Endothelial cell of umbilical vein (primary cell): ENCODE results near the gene THSD4. TPM values are rescaled to one million over a fixed set of nuclear protein-coding genes. Genes with fewer than 3 reads are reported as not detected.

Experiments used
- BruUV-seq: library from RNA; stranded (reverse); fragments of 400-500 nt; replicated peaks from 2 replicates; lab custom pipeline; 2021; lab: Mats Ljungman, UMichigan
- CTCF ChIA-PET: fragments of 300-600, 350-600 bp; sonication (Branson Sonifier 250); formaldehyde crosslinking; loops from one replicate; lab custom pipeline; 2021; ENCODE audit warnings: antibody characterized with exemption, inconsistent platforms; lab: Charles Lee
- POLR2A ChIA-PET: fragments of 300-600, 350-600 bp; sonication (Branson Sonifier 250); formaldehyde crosslinking; loops from one replicate; lab custom pipeline; 2021; ENCODE audit warnings: antibody characterized with exemption, inconsistent platforms; lab: Charles Lee
- DNase-seq: peaks from one replicate; pipeline ENCODE4 v3.0.0-alpha.2; 2011; ENCODE audit warnings: low read depth, low spot score
- FAIRE-seq: peaks from 2 replicates; lab custom pipeline; 2011; peaks lifted over from hg19 to GRCh38; lab: Jason Lieb, UNC
- H2AFZ ChIP-seq: 2 replicates; pipeline ENCODE4 v1.6.0; 2012; ENCODE audit warnings: low read depth, low read length, control low read depth, inconsistent platforms
- H3K27ac ChIP-seq: 2 replicates; pipeline ENCODE4 v1.5.1; 2011; ENCODE audit warnings: low read depth, mild to moderate bottlenecking, control low read depth, low read length, moderate library complexity; ENCODE audit not compliant: insufficient read depth
- H3K27me3 ChIP-seq, 2 experiments: 2 replicates each; pipeline versions ENCODE4 v1.6.0 to v1.6.1; 2011; ENCODE audit warnings: low read length in 2 of 2, mixed read lengths in 1 of 2; ENCODE audit not compliant: control insufficient read depth in 2 of 2, insufficient read depth in 2 of 2
- H3K36me3 ChIP-seq, 2 experiments: 2 replicates in 1 of 2; 3 replicates in 1 of 2; pipeline ENCODE4 v1.5.1; 2011; ENCODE audit warnings: low read length in 2 of 2, mild to moderate bottlenecking in 1 of 2, moderate library complexity in 1 of 2; ENCODE audit not compliant: control insufficient read depth in 2 of 2, insufficient read depth in 2 of 2; ENCODE audit errors: extremely low read depth in 1 of 2
- H3K4me1 ChIP-seq: 3 replicates; pipeline ENCODE4 v1.5.1; 2011; ENCODE audit warnings: mild to moderate bottlenecking, low read length; ENCODE audit not compliant: control insufficient read depth, insufficient read depth; ENCODE audit errors: extremely low read depth
- H3K4me2 ChIP-seq: 2 replicates; pipeline ENCODE4 v1.6.1; 2011; ENCODE audit warnings: low read length, control low read depth, mixed read lengths; ENCODE audit not compliant: insufficient read depth
- H3K4me3 ChIP-seq, 3 experiments: fragments of 200-600 bp in 1 of 3; sonication (generic), shearing (Covaris generic) in 1 of 3; replicated peaks in 1 of 3; 2 replicates each; pipeline ENCODE4 v1.5.1; 2011 to 2016; ENCODE audit warnings: control low read depth in 3 of 3, low read length in 3 of 3, mild to moderate bottlenecking in 2 of 3, inconsistent platforms in 1 of 3, low read depth in 1 of 3, moderate library complexity in 1 of 3; ENCODE audit not compliant: insufficient read depth in 1 of 3
- H3K79me2 ChIP-seq: 2 replicates; pipeline ENCODE4 v1.6.0; 2012; ENCODE audit warnings: low read length, inconsistent platforms; ENCODE audit not compliant: control insufficient read depth, insufficient read depth
- H3K9ac ChIP-seq: replicated peaks from 2 replicates; pipeline ENCODE3; 2011; ENCODE audit warnings: low read length, control low read depth; ENCODE audit not compliant: insufficient read depth; ENCODE audit errors: extremely low read depth
- H3K9me1 ChIP-seq: replicated peaks from 3 replicates; pipeline ENCODE4 v1.6.0; 2011; ENCODE audit warnings: mild to moderate bottlenecking, low read length; ENCODE audit not compliant: control insufficient read depth, insufficient read depth; ENCODE audit errors: extremely low read depth
- H3K9me3 ChIP-seq: replicated peaks from 2 replicates; pipeline ENCODE4 v1.5.1; 2012; ENCODE audit warnings: low read length, inconsistent platforms; ENCODE audit not compliant: control insufficient read depth, insufficient read depth
- H4K20me1 ChIP-seq: replicated peaks from 2 replicates; pipeline ENCODE3; 2011; ENCODE audit warnings: mild to moderate bottlenecking, low read length; ENCODE audit not compliant: control insufficient read depth, insufficient read depth; ENCODE audit errors: extremely low read depth
- EZH2 ChIP-seq: IDR thresholded peaks from 2 replicates; pipeline ENCODE4 v1.6.1; 2012; ENCODE audit warnings: borderline replicate concordance, low read depth, mild to moderate bottlenecking, moderate library complexity, low read length, inconsistent platforms; ENCODE audit not compliant: severe bottlenecking
- FOS ChIP-seq: IDR thresholded peaks from 2 replicates; pipeline ENCODE4 v1.6.1; 2011; ENCODE audit warnings: mild to moderate bottlenecking, low read length, moderate library complexity, borderline replicate concordance; ENCODE audit not compliant: insufficient read depth
- GATA2 ChIP-seq: IDR thresholded peaks from 2 replicates; pipeline ENCODE4 v1.7.0; 2011; ENCODE audit warnings: low read depth, mild to moderate bottlenecking, moderate library complexity, mixed read lengths, low read length; ENCODE audit not compliant: insufficient read length, insufficient read depth
- JUN ChIP-seq: IDR thresholded peaks from 2 replicates; pipeline ENCODE4 v1.6.1; 2011; ENCODE audit warnings: borderline replicate concordance, low read depth; ENCODE audit not compliant: insufficient read length, insufficient read depth
- MYC ChIP-seq: IDR thresholded peaks from one replicate; pipeline ENCODE4 v1.6.1; 2011; ENCODE audit warnings: mild to moderate bottlenecking, low read depth, low read length
- POLR2A ChIP-seq: IDR thresholded peaks from 2 replicates; pipeline ENCODE4 v1.6.1; 2012; ENCODE audit warnings: low read depth, mild to moderate bottlenecking, control low read depth, low read length
- POLR2AphosphoS5 ChIP-seq: IDR thresholded peaks from 2 replicates; pipeline ENCODE4 v1.6.1; 2012; ENCODE audit warnings: low read depth, mild to moderate bottlenecking, control low read depth, low read length, moderate library complexity; ENCODE audit not compliant: insufficient read depth
- dilution Hi-C: fragments of 300-500 bp; cut with MboI; formaldehyde crosslinking; loops from one replicate; pipeline ENCODE4 v1.15.0; 2019; ENCODE audit warnings: low sequenced_read_pairs; ENCODE audit not compliant: extremely low pct_ligation_motif_present
- intact Hi-C: fragments of 100-400 bp; cut with micrococcal nuclease; formaldehyde crosslinking; loops from one replicate; pipeline ENCODE4 v1.10.0; 2022
- polyA plus RNA-seq, 4 experiments: library from polyadenylated mRNA; depleted of rRNA in 3 of 4; stranded (reverse) in 3 of 4; unstranded in 1 of 4; fragments of >200 nt; gene quantifications; 2 replicates each; pipeline versions ENCODE4 v1.2.1 to v1.2.3, GENCODE V29; 2011 to 2012; ENCODE audit warnings: missing spikeins in 1 of 4
- total RNA-seq: library from RNA; stranded (reverse); gene quantifications from 2 replicates; pipeline ENCODE4 v1.2.3, GENCODE V29; 2021
- TF ChIP-seq, protein P1 (sequence below), 2 donors: IDR thresholded peaks; 1 replicate in 1 of 2; 2 replicates in 1 of 2; pipeline ENCODE4 v1.5.1; 2011; ENCODE audit warnings: low read length in 2 of 2, mild to moderate bottlenecking in 2 of 2, moderate library complexity in 2 of 2, control low read depth in 1 of 2, inconsistent platforms in 1 of 2, low read depth in 1 of 2; ENCODE audit not compliant: insufficient read depth in 1 of 2; ENCODE audit errors: extremely low read depth in 1 of 2
- TF ChIP-seq, protein P2 (sequence below): IDR thresholded peaks from 2 replicates; pipeline ENCODE4 v1.6.1; 2011; ENCODE audit not compliant: insufficient read depth, insufficient read length

The THSD4 gene
- total and polyA plus RNA-seq, 2 donors (not counting 3 experiments of a cell fraction or from before 2014, with no cell fraction given): 9.9 to 25.4 TPM

DNA sequence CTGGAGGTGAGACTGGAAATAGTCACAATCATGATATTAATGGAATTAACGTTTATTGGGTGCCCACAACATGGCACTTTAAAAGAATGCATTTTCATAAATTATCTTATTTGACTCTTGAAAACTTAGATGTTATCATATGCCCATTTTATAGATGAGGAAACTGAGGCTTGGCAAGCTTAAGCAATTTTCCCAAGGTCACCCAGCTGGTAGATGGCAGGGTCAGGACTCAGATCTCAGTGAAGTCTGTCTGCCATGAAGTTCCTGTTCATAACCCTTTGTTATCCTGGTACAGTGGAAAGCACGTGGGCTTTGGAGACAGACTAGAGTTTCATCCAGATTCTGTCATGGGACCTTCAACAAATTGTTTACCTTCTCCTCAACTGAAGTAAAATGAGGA, 520.5 kb downstream of the THSD4 start:
- Histone ChIP-seq H3K4me3 (no peak overlapping the region), H3K9ac (no peak overlapping the region), H3K36me3 (no peaks in the 10 kb centered on the region), H3K4me2 (no peak overlapping the region), H3K9me3 (no peaks in the 10 kb centered on the region), H4K20me1 (no peaks in the 10 kb centered on the region), H2AFZ (no peak overlapping the region), H3K27ac (no peak overlapping the region), H3K4me1 (peaks cover 9% of the 10 kb centered on the region), H3K27me3 (no peaks in the 10 kb centered on the region), H3K79me2 (no peaks in the 10 kb centered on the region), H3K9me1 (no peaks in the 10 kb centered on the region)
- POLR2A ChIA-PET: no interaction called here
- TF ChIP-seq POLR2AphosphoS5 (no peak), JUN (no peak), EZH2 (no peak), FOS (no peak), MYC (no peak), POLR2A (no peak), GATA2 (no peak)
- TF ChIP-seq, protein P1, sequence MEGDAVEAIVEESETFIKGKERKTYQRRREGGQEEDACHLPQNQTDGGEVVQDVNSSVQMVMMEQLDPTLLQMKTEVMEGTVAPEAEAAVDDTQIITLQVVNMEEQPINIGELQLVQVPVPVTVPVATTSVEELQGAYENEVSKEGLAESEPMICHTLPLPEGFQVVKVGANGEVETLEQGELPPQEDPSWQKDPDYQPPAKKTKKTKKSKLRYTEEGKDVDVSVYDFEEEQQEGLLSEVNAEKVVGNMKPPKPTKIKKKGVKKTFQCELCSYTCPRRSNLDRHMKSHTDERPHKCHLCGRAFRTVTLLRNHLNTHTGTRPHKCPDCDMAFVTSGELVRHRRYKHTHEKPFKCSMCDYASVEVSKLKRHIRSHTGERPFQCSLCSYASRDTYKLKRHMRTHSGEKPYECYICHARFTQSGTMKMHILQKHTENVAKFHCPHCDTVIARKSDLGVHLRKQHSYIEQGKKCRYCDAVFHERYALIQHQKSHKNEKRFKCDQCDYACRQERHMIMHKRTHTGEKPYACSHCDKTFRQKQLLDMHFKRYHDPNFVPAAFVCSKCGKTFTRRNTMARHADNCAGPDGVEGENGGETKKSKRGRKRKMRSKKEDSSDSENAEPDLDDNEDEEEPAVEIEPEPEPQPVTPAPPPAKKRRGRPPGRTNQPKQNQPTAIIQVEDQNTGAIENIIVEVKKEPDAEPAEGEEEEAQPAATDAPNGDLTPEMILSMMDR (IDR thresholded peaks at IDR 0.05; ENCODE audit: extremely low read depth in 1 of 2, insufficient read depth in 1 of 2, low read depth in 1 of 2, low read length in 2 of 2): no peak
- TF ChIP-seq, protein P2, sequence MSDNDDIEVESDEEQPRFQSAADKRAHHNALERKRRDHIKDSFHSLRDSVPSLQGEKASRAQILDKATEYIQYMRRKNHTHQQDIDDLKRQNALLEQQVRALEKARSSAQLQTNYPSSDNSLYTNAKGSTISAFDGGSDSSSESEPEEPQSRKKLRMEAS: no peak
- DNase-seq (no peak), FAIRE-seq (no peak)
- CTCF ChIA-PET: interaction anchor here (0.8 to 2.1 kb wide), 5 partner anchors 18 to 150 kb away, joined by 3 to 5 read pairs (median 3); no protein-coding TSS in a partner anchor
- dilution Hi-C loops (no loop called here), intact Hi-C loops (no loop called here)
- no TSS peak for BruUV-seq
